SU-DHL-6 (cell line): ENCODE results near the gene FRMD8.

Experiments used
- H2AFZ ChIP-seq: fragments of 200-600 bp; sonication (generic); 2 replicates; pipeline ENCODE4 v1.6.1; 2014; ENCODE audit warnings: low read depth, mild to moderate bottlenecking, moderate library complexity, mixed read lengths, antibody characterized with exemption, low read length; ENCODE audit not compliant: severe bottlenecking
- H3F3A ChIP-seq: fragments of 200-600 bp; shearing (Covaris generic); 2 replicates; pipeline ENCODE4 v1.6.0; 2016; ENCODE audit warnings: antibody characterized with exemption, mild to moderate bottlenecking; ENCODE audit not compliant: insufficient read depth
- H3K27ac ChIP-seq: fragments of 200-600 bp; sonication (generic); 2 replicates; pipeline ENCODE4 v1.5.1; 2016; ENCODE audit warnings: low read depth, mild to moderate bottlenecking, low read length, moderate library complexity, mixed read lengths
- H3K27me3 ChIP-seq: fragments of 200-600 bp; sonication (generic), shearing (Covaris generic); 2 replicates; pipeline ENCODE4 v1.6.0; 2014; ENCODE audit warnings: mild to moderate bottlenecking, low read length
- H3K36me3 ChIP-seq: fragments of 200-600 bp; sonication (generic); 2 replicates; pipeline ENCODE4 v1.6.1; 2014; ENCODE audit warnings: mild to moderate bottlenecking, low read length, mixed read lengths
- H3K4me2 ChIP-seq: fragments of 300-600, 200-600 bp; shearing (Covaris generic), sonication (generic); 2 replicates; pipeline ENCODE4 v1.6.0; 2014; ENCODE audit warnings: low read length, low read depth, mild to moderate bottlenecking; ENCODE audit not compliant: poor library complexity, severe bottlenecking
- H3K4me3 ChIP-seq: fragments of 200-600 bp; sonication (generic); 2 replicates; pipeline ENCODE4 v1.5.1; 2014; ENCODE audit warnings: antibody characterized with exemption, low read length, mild to moderate bottlenecking, mixed read lengths; ENCODE audit not compliant: insufficient read depth, poor library complexity, severe bottlenecking
- H3K79me2 ChIP-seq: fragments of 200-600 bp; sonication (generic); 2 replicates; pipeline ENCODE4 v1.6.1; 2014; ENCODE audit warnings: mild to moderate bottlenecking, low read length, moderate library complexity; ENCODE audit not compliant: insufficient read depth
- H3K9ac ChIP-seq: fragments of 200-600 bp; sonication (generic); 2 replicates; pipeline ENCODE4 v1.7.0; 2014; ENCODE audit warnings: mild to moderate bottlenecking, low read length
- H3K9me2 ChIP-seq: fragments of 200-600 bp; sonication (generic); replicated peaks from 2 replicates; pipeline ENCODE4 v1.6.1; 2014; ENCODE audit warnings: low read length; ENCODE audit not compliant: insufficient read depth
- H3K9me3 ChIP-seq: fragments of 200-600 bp; sonication (generic); 2 replicates; pipeline ENCODE4 v1.6.1; 2014; ENCODE audit warnings: low read length, mixed read lengths; ENCODE audit not compliant: insufficient read depth
- H4K20me1 ChIP-seq: fragments of 200-600 bp; sonication (generic); 2 replicates; pipeline ENCODE4 v1.6.1; 2014; ENCODE audit warnings: low read depth, mild to moderate bottlenecking, antibody characterized with exemption, low read length, moderate library complexity, mixed read lengths
- CTCF ChIP-seq: fragments of 200-600 bp; sonication (generic); IDR thresholded peaks from one replicate; pipeline ENCODE4 v1.5.1; 2017; ENCODE audit warnings: antibody characterized with exemption, mild to moderate bottlenecking, low read length, moderate library complexity; ENCODE audit not compliant: insufficient read depth, poor library complexity, severe bottlenecking
- EZH2phosphoT487 ChIP-seq: fragments of 200-600 bp; sonication (generic), shearing (Covaris generic); conservative IDR thresholded peaks from 2 replicates; pipeline ENCODE4 v1.6.1; 2018; ENCODE audit warnings: mild to moderate bottlenecking, antibody characterized with exemption, low read length, moderate library complexity, mixed read lengths

The FRMD8 gene

GRCh38 chr11:65439331-65440181, 53.1 kb downstream of the FRMD8 start:
- H4K20me1 ChIP-seq = no peaks in the 10 kb centered on the region
- H3K9ac ChIP-seq = peak overlapping the region; percentile 53
- peaks cover 11% of the 10 kb centered on the region for H3K79me2 ChIP-seq
- H3K4me3 ChIP-seq = peak overlapping the region; percentile 4
- H3K4me2 ChIP-seq = peak overlapping the region; percentile 83
- no peaks in the 10 kb centered on the region for H3K9me3 ChIP-seq
- TF ChIP-seq CTCF = no peak
- no peak for TF ChIP-seq EZH2phosphoT487
- H3F3A ChIP-seq = peaks cover 97% of the 10 kb centered on the region
- H3K36me3 ChIP-seq = peaks cover 10% of the 10 kb centered on the region
- H2AFZ ChIP-seq = no peak overlapping the region
- no peaks in the 10 kb centered on the region for H3K9me2 ChIP-seq
- H3K27me3 ChIP-seq = no peaks in the 10 kb centered on the region
- peak overlapping the region; percentile 98 for H3K27ac ChIP-seq

- Histone ChIP-seq H3K36me3 (peaks cover 10% of the 10 kb centered on the region), H3K9me3 (no peaks in the 10 kb centered on the region), H3K79me2 (peaks cover 6% of the 10 kb centered on the region; the same call in 1 of the 2 replicates), H3K9ac (peak overlapping the region; percentile 53), H2AFZ (no peak overlapping the region), H3K9me2 (no peaks in the 10 kb centered on the region), H3K27ac (peak overlapping the region; percentile 98), H3F3A (peaks cover 91% of the 10 kb centered on the region), H4K20me1 (no peaks in the 10 kb centered on the region), H3K4me3 (peak overlapping the region; percentile 30), H3K27me3 (no peaks in the 10 kb centered on the region), H3K4me2 (peak overlapping the region; percentile 83)
- no peak for TF ChIP-seq CTCF
- TF ChIP-seq EZH2phosphoT487 = no peak
Observed at GRCh38 chr11:65440831-65441499, 54.5 kb downstream of the FRMD8 start.

- Histone ChIP-seq H3K9me3 (no peaks in the 10 kb centered on the region), H3K79me2 (peaks cover 6% of the 10 kb centered on the region; the same call in 1 of the 2 replicates), H3K4me3 (peak overlapping the region; percentile 18), H3K4me2 (peak overlapping the region; percentile 83), H3K9ac (peak overlapping the region; percentile 53), H3K27ac (peak overlapping the region; percentile 98), H3F3A (peaks cover 76% of the 10 kb centered on the region), H3K27me3 (no peaks in the 10 kb centered on the region), H3K9me2 (no peaks in the 10 kb centered on the region), H2AFZ (no peak overlapping the region), H3K36me3 (peaks cover 6% of the 10 kb centered on the region), H4K20me1 (no peaks in the 10 kb centered on the region)
- TF ChIP-seq EZH2phosphoT487 = no peak
- no peak for TF ChIP-seq CTCF
Observed at GRCh38 chr11:65442842-65443331, 56.5 kb downstream of the FRMD8 start.
